K562 (cell line): ENCODE data around the gene TNPO3. TPM values are rescaled to one million over a fixed set of nuclear protein-coding genes. Genes with fewer than 3 reads are reported as not detected.

ENCODE experiments used
- ATAC-seq: fragments of 200-7000 bp; cut with Tn5 transposase; 3 replicates; pipeline ENCODE4 v1.9.1; 2020; ENCODE audit warnings: moderate library complexity
- BruUV-seq: library from RNA; stranded (reverse); fragments of 400-500 nt; replicated peaks from 2 replicates; lab custom pipeline; 2021; lab: Mats Ljungman, UMichigan
- CTCF ChIA-PET: fragments of 300-600 bp; formaldehyde crosslinking; extraction: SDS; loops from one replicate; lab custom pipeline; 2021; ENCODE audit warnings: low intra/inter-chr PET ratio; lab: Yijun Ruan, JAX
- POLR2A ChIA-PET: fragments of 300-600, 350-650 bp; sonication (Branson Sonifier 250); formaldehyde crosslinking; extraction: SDS; loops from one replicate; lab custom pipeline; 2021; ENCODE audit warnings: antibody characterized with exemption, inconsistent platforms; lab: Yijun Ruan, JAX
- DNase-seq, 4 experiments: peaks; one replicate each; pipeline versions ENCODE4 v3.0.0 to v3.0.0-alpha.2; 2011 to 2018; ENCODE audit warnings: low spot score in 3 of 4, mixed read lengths in 3 of 4; ENCODE audit errors: extremely low read depth in 1 of 4
- FAIRE-seq: peaks from 2 replicates; lab custom pipeline; 2011; peaks lifted over from hg19 to GRCh38; lab: Jason Lieb, UNC
- H2AFZ ChIP-seq: 2 replicates; pipeline ENCODE4 v1.6.0; 2011; ENCODE audit warnings: low read depth, low read length, control low read depth, inconsistent platforms
- H3K27ac ChIP-seq: fragments of 200-600 bp; 3 replicates; pipeline ENCODE4 v1.8.0; 2011; ENCODE audit warnings: low read depth, mild to moderate bottlenecking, control low read depth, inconsistent platforms, low read length, moderate library complexity, mixed read lengths; ENCODE audit errors: extremely low read depth
- H3K27me3 ChIP-seq, 2 experiments: fragments of 300-600 bp in 1 of 2; 2 replicates in 1 of 2; 3 replicates in 1 of 2; pipeline versions ENCODE4 v1.6.0 to v1.8.0; 2011; ENCODE audit warnings: inconsistent platforms in 2 of 2, low read length in 2 of 2, mild to moderate bottlenecking in 1 of 2, mixed read lengths in 1 of 2, moderate library complexity in 1 of 2; ENCODE audit not compliant: control insufficient read depth in 2 of 2, insufficient read depth in 2 of 2
- H3K36me3 ChIP-seq: fragments of 300-600 bp; 3 replicates; pipeline ENCODE4 v1.8.0; 2011; ENCODE audit warnings: mild to moderate bottlenecking, low read length, inconsistent platforms; ENCODE audit not compliant: control insufficient read depth, insufficient read depth
- H3K4me1 ChIP-seq, 2 experiments: fragments of 200-600 bp in 1 of 2; replicated peaks in 1 of 2; 2 replicates in 1 of 2; 3 replicates in 1 of 2; pipeline versions ENCODE4 v1.5.1 to v1.8.0; 2011; ENCODE audit warnings: inconsistent platforms in 2 of 2, low read length in 2 of 2, mild to moderate bottlenecking in 1 of 2, mixed read lengths in 1 of 2, moderate library complexity in 1 of 2; ENCODE audit not compliant: control insufficient read depth in 2 of 2, insufficient read depth in 2 of 2
- H3K4me2 ChIP-seq: 2 replicates; pipeline ENCODE4 v1.6.1; 2011; ENCODE audit warnings: low read length, control low read depth, inconsistent platforms, mixed read lengths; ENCODE audit not compliant: insufficient read depth
- H3K4me3 ChIP-seq: fragments of 200-600 bp; sonication (generic), shearing (Covaris generic); 2 replicates; pipeline ENCODE4 v1.5.1; 2016; ENCODE audit warnings: control low read depth, inconsistent platforms
- H3K79me2 ChIP-seq: fragments of 200-600 bp; 3 replicates; pipeline ENCODE4 v1.8.0; 2011; ENCODE audit warnings: low read length, inconsistent platforms; ENCODE audit not compliant: control insufficient read depth, insufficient read depth
- H3K9ac ChIP-seq, 2 experiments: 2 replicates each; pipeline versions ENCODE4 v1.6.0 to v1.6.1; 2011; ENCODE audit warnings: low read depth in 2 of 2, low read length in 2 of 2, control low read depth in 1 of 2, inconsistent platforms in 1 of 2, mild to moderate bottlenecking in 1 of 2, mixed read lengths in 1 of 2; ENCODE audit not compliant: insufficient read depth in 1 of 2
- H3K9me1 ChIP-seq: one replicate; pipeline ENCODE4 v1.6.0; 2011; ENCODE audit warnings: inconsistent platforms, mild to moderate bottlenecking, low read length, moderate library complexity; ENCODE audit not compliant: control insufficient read depth, insufficient read depth
- H3K9me3 ChIP-seq: replicated peaks from 2 replicates; pipeline ENCODE4 v1.5.1; 2011; ENCODE audit warnings: low read depth, low read length, inconsistent platforms; ENCODE audit not compliant: control insufficient read depth, insufficient read depth
- H4K20me1 ChIP-seq: replicated peaks from 2 replicates; pipeline ENCODE4 v1.6.1; 2011; ENCODE audit warnings: low read length, inconsistent platforms, mixed read lengths; ENCODE audit not compliant: control insufficient read depth, insufficient read depth
- BRCA1 ChIP-seq, 2 experiments: fragments of 450-650 bp in 1 of 2; sonication (generic) in 1 of 2; formaldehyde crosslinking in 1 of 2; IDR thresholded peaks; 2 replicates each; pipeline versions ENCODE4 v1.5.0 to v1.6.1; 2017 to 2020; ENCODE audit warnings: mild to moderate bottlenecking in 1 of 2, missing genetic modification reagents in 1 of 2
- MAFG ChIP-seq: fragments of 450-650 bp; conservative IDR thresholded peaks from 2 replicates; pipeline ENCODE4 v1.6.1; 2016; ENCODE audit warnings: missing genetic modification characterization, missing compliant biosample characterization
- MLX ChIP-seq, 2 experiments: fragments of 450-650 bp in 1 of 2; sonication (generic) in 1 of 2; formaldehyde crosslinking; conservative IDR thresholded peaks; 2 replicates each; pipeline versions ENCODE4 v1.4.0 to v1.8.1; 2020 to 2022; ENCODE audit warnings: mild to moderate bottlenecking in 1 of 2, missing genetic modification reagents in 1 of 2
- NCOA1 ChIP-seq: fragments of 450-650 bp; IDR thresholded peaks from 2 replicates; pipeline ENCODE4 v1.6.1; 2016; ENCODE audit warnings: low read depth
- PRDM10 ChIP-seq: fragments of 450-650 bp; IDR thresholded peaks from 2 replicates; pipeline ENCODE4 v1.6.1; 2018; ENCODE audit not compliant: partially characterized antibody
- ZBTB17 ChIP-seq: fragments of 450-650 bp; formaldehyde crosslinking; IDR thresholded peaks from 2 replicates; pipeline ENCODE4 v1.4.0; 2020; ENCODE audit warnings: mild to moderate bottlenecking
- ZNF143 ChIP-seq: sonication (generic); formaldehyde crosslinking; IDR thresholded peaks from 2 replicates; pipeline ENCODE4 v1.9.0; 2022; ENCODE audit warnings: mild to moderate bottlenecking, missing genetic modification reagents
- ZNF511 ChIP-seq: sonication (generic); formaldehyde crosslinking; IDR thresholded peaks from 2 replicates; pipeline ENCODE4 v1.8.0; 2022; ENCODE audit warnings: mild to moderate bottlenecking, missing genetic modification reagents
- WGBS: fragments of 100-300 bp; shearing (Covaris generic); methylation state at CpG from one replicate; pipeline ENCODE4 v1.1.6; 2016; ENCODE audit warnings: low coverage, mixed read lengths; ENCODE audit not compliant: insufficient coverage; ENCODE audit errors: missing lambda C conversion rate; 5-methylcytosine and 5-hydroxymethylcytosine counted together
- in situ Hi-C: fragments of 300-500 bp; cut with MboI; formaldehyde crosslinking; loops from 4 replicates; pipeline ENCODE4 v1.15.0; 2018; ENCODE audit warnings: inconsistent platforms, mixed read lengths
- intact Hi-C: fragments of 100-400 bp; cut with micrococcal nuclease; formaldehyde crosslinking; loops from 2 replicates; pipeline ENCODE4 v1.14.2; 2022
- polyA plus RNA-seq, 8 experiments: library from polyadenylated mRNA; depleted of rRNA in 4 of 8; stranded (reverse) in 5 of 8; unstranded in 3 of 8; fragments of >200 nt; fragmentation: Nextera tagmentation in 2 of 8; fragmentation: Illumina TruSeq in 1 of 8; extraction: Ambion mirVana in 2 of 8; extraction: Trizol in 1 of 8; gene quantifications; 2 replicates each; pipeline versions ENCODE4 v1.2.1 to v1.2.3, GENCODE V29; 2011 to 2014; ENCODE audit warnings: inconsistent platforms in 1 of 8, missing spikeins in 1 of 8
- total RNA-seq, 7 experiments: library from RNA; depleted of rRNA in 6 of 7; stranded (reverse); fragments of >200 nt in 6 of 7; fragmentation: Illumina TruSeq in 2 of 7; extraction: Trizol in 2 of 7; gene quantifications; 2 replicates each; pipeline versions ENCODE4 v1.2.1 to v1.2.3, GENCODE V29; 2011 to 2021; ENCODE audit warnings: low replicate concordance in 1 of 7
- TF ChIP-seq, protein P1 (sequence below): fragments of 250-450 bp; sonication (Bioruptor Pico); IDR thresholded peaks from 2 replicates; pipeline ENCODE4 v1.9.0; 2021; ENCODE audit warnings: mild to moderate bottlenecking, inconsistent platforms

The TNPO3 gene
- total and polyA plus RNA-seq, 9 of the 15 experiments (the other 6 are each of a cell fraction or from before 2014, with no cell fraction given), result 35.8 to 125 (median 110) TPM

- POLR2A ChIA-PET, result interaction anchor here (0.7 to 1.3 kb wide), 4 partner anchors 14 to 387 kb away, joined by 3 to 6 read pairs (median 4); no protein-coding TSS in a partner anchor
- no peak for FAIRE-seq
- Histone ChIP-seq H3K9ac (peak overlapping the region in 1 of 2 experiments; percentile 39; a peak in 1 of 4 replicates), H3K4me1 (peaks cover 0 to 21% of the 10 kb centered on the region in 2 experiments; a peak in 2 of 5 replicates), H3K27me3 (peaks cover 33 to 43% of the 10 kb centered on the region in 2 experiments; a peak in 4 of 5 replicates), H3K9me1 (no peaks in the 10 kb centered on the region), H3K9me3 (no peaks in the 10 kb centered on the region), H3K79me2 (no peaks in the 10 kb centered on the region), H3K4me3 (no peak overlapping the region), H4K20me1 (peaks cover 5% of the 10 kb centered on the region), H3K4me2 (no peak overlapping the region), H3K36me3 (no peaks in the 10 kb centered on the region), H2AFZ (no peak overlapping the region), H3K27ac (no peak overlapping the region)
- BruUV-seq, result no TSS peak
- no peak for DNase-seq
- ATAC-seq, result no peak; the same call in 2 of the 3 replicates
- CTCF ChIA-PET, result no interaction called here
- intact Hi-C loops (no loop called here), in situ Hi-C loops (no loop called here)
- TF ChIP-seq, protein P1, sequence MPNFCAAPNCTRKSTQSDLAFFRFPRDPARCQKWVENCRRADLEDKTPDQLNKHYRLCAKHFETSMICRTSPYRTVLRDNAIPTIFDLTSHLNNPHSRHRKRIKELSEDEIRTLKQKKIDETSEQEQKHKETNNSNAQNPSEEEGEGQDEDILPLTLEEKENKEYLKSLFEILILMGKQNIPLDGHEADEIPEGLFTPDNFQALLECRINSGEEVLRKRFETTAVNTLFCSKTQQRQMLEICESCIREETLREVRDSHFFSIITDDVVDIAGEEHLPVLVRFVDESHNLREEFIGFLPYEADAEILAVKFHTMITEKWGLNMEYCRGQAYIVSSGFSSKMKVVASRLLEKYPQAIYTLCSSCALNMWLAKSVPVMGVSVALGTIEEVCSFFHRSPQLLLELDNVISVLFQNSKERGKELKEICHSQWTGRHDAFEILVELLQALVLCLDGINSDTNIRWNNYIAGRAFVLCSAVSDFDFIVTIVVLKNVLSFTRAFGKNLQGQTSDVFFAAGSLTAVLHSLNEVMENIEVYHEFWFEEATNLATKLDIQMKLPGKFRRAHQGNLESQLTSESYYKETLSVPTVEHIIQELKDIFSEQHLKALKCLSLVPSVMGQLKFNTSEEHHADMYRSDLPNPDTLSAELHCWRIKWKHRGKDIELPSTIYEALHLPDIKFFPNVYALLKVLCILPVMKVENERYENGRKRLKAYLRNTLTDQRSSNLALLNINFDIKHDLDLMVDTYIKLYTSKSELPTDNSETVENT, result 0 out of 2 replicates have a peak, but pooled peaks have one; percentile 13
- TF ChIP-seq MAFG (tag) (no peak), PRDM10 (no peak), NCOA1 (no peak), BRCA1 (IDR thresholded peaks at IDR 0.05) (no peak), BRCA1 (CRISPR knock-in tag; IDR thresholded peaks at IDR 0.05) (0 out of 2 replicates have a peak, but pooled peaks have one; percentile 75), ZBTB17 (CRISPR knock-in tag) (peak; percentile 77; the same call in 1 of the 2 replicates), ZNF511 (CRISPR knock-in tag) (0 out of 2 replicates have a peak, but pooled peaks have one; percentile 33), MLX (CRISPR knock-in tag; conservative IDR thresholded peaks at IDR 0.05) (no peak), ZNF143 (CRISPR knock-in tag) (no peak)
- WGBS, result 12% methylated on average over 21 of the region's 21 CpGs
Measured at GRCh38 chr7:128945668-128946366, 109.1 kb downstream of the TNPO3 start.
